HL-60/S4 (cell line): ENCODE data around the gene PHF14.

ENCODE experiments used
- in situ Hi-C: fragments of 300-500 bp; cut with MboI; formaldehyde crosslinking; loops from 2 replicates; pipeline ENCODE4 v1.14.3; 2022; ENCODE audit warnings: low sequenced_read_pairs

PHF14 gene

DNA sequence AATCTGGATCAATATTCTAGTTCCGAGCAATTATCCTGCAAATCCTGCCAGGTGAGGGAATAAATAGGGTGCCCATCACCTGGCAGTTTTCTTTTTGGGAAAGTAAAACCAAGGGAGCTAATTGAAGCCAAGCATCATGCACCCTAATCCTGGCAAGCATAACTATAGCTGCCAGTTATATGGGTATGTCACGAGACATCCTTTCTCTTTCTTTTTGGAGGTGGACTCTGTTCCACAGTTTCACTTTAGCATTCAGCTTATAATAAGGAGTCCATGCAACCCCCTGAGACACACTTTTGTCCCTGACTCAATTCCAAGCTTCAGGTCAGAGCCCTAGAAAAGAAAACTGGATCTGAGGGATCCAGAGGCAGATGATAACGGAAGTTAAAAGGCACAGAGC, 222.5 kb downstream of the PHF14 start:
- in situ Hi-C loops, result no loop called here

DNA sequence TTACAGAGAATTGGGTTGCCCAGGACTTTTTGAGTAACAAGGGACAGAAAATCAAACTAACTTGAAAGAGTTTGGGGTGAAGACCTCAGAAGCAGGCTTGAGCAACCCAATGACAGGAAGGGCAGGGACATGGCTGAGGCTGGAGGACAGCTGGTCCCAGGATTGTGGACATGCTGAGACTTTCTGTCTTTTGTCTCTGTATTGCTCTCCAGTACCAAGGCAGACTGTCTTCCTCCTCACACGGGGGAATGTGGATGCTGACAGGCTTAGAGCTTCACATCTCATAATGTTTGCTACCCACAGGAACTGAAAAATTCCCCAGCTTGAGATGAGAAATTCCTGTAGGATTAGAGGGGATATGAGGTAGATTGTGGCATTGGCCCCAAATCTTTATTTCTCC, 229.6 kb downstream of the PHF14 start:
- in situ Hi-C loops, result no loop called here

DNA sequence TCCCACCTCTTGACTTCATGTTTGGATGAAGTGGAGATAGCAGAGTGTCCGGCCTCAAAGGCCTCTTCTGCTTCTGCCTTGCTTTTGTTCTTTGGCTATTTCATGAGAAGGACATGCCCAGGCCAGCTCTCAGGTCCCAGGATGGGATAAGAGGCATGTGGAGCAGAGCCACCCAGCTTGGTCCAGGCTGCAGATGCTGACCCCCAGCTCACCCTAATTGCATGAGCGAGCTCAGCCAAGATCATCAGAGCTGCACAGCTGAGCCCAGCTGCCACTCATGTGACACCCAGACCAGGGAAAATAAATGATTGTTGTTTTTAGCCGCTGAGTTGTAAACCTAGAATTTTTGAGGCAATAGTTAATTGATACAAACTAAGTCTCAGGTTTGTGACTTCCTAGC, 230.0 kb downstream of the PHF14 start:
- in situ Hi-C loops, result no loop called here

DNA sequence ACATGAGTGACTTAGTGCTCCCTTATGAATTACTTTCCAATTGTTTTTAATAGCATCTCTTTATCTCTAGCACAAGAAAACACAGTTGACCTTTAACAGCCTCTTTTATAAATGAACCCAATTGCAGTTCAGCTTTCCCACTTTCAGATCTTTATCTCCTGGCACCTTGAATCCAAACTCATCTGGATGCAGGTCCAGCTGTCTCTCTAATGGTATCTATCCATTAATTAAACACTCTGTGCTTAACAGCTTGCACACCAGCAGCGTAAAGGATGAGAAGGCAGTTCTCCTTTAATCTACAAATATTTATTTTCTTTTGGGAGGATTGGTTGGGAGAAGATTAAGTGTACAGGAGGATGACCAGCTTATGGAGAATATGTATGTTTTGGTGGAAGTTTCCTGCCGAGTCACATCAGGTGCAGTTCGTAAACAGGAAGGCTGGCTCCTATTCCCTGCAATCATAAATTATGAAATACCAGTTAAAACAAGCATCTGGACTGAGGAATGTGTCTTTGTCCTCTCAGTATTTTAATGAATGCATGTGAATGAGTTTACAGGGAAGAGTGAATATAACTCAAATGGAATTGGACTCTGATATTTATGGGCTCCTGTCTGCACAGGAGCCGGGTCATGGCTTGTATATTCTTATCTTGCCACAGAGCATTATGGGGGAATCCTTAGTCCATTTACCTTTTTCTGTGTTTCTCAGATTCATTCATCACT, 232.7 kb downstream of the PHF14 start:
- in situ Hi-C loops, result no loop called here

DNA sequence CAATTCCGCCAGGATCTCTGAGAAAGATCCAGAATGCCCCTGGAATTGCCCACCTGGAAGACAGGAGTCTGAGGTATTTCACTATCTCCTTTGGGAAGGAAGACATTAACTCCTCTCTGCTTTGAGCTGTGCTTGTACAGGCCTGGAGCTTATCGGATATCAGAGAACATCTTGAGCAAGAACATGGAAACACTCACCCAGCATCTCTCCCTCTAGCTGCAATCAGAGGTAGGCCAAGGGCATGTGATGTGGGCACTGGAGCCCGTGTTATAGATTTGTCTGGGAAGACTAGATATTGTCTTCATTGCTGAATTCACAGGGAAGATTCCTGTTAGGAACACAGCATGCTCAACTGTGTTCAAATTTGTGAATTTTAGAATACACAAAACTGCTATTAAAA, 233.9 kb downstream of the PHF14 start:
- in situ Hi-C loops, result no loop called here

DNA sequence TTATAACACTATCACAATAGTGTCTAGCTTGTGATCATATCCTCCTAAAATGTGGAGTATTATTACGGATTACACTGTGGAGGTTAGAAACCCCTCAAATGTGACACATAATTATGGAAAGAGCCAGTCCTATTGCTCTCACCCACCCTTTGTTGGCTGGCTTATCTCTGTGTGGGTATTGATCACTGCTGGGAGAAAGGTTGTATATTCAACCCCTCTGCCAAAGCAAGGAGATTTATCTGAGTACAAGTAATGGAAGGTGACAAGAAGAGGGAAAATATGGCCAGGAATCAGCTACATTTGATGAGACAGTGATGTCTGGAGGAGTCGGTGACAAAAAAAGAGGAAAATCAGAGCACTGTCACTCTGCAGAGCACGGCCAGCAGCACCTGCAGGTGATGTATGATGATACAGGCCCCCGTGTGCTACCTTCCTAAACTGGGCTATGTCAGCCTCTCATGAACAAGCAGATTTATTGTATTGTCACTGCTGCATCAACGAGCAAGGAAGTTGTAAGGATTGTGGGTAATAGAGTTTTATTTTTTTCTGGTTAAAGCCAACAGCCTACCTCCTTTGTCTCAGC, 235.3 kb downstream of the PHF14 start:
- in situ Hi-C loops, result no loop called here

DNA sequence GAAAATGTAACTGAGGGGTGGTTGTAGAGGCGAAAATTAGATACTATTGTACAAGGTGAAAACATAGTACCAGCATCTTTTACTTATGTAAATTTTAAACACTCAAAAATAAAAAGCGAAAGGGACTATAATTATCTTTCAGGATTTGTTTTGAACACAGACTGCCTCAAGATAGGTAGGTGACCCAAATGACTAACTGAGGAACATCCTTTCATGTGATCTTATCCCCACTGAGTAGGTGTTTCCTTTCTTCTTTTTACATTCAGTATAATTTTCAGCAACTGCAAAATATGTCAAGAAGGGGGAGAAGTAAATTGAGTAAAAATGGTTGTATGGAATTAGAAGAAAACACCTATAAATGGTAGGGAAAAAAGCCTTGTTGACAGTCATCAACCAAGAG, 236.7 kb downstream of the PHF14 start:
- in situ Hi-C loops, result no loop called here

DNA sequence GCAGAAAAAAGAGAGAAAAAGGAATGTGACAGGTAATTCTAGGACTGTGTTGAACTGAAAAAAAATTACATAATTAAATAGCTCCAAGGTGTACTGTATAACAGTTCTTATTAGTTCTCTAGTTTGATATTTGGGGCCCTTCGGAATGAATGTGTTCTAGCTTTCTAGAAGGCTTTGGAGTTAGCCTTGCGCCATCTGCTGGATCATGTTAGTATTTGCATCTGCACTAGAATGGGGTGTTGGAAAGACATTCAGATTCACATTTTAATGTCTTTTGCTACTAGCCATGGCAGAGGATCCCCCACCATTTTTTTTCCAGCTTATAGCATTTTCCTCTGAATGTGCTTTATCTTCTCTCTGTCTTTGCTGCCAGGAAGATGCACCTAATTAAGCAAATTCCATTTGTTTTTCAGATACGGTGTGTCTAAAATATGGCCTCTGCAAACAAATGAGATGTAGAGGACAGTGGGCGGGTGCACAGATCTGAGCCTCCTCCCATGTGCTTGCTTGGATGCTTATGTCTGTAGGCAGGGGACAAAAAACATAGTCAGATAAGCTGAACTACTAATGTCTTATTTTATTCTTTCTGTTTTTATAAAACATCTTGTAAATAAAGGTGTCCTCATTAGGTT, 238.5 kb downstream of the PHF14 start:
- in situ Hi-C loops, result no loop called here

DNA sequence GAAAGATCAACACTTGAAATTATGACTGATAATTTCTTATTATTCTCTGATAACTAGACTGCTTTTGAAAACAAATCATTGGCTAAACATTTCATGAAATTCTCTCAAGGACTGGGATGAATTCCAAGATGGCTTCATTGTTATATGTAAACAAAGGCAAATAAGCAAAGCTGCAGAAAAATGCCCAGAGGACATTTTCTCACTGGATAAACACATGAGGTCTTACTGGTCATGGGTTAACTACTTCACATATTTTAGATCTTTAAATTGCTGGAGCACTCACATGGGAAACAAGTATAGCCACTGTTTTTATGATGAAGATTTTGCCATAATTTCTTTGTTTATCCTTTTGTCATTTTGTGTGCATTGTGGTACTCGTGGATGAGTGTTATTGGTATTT, 239.1 kb downstream of the PHF14 start:
- in situ Hi-C loops, result no loop called here

DNA sequence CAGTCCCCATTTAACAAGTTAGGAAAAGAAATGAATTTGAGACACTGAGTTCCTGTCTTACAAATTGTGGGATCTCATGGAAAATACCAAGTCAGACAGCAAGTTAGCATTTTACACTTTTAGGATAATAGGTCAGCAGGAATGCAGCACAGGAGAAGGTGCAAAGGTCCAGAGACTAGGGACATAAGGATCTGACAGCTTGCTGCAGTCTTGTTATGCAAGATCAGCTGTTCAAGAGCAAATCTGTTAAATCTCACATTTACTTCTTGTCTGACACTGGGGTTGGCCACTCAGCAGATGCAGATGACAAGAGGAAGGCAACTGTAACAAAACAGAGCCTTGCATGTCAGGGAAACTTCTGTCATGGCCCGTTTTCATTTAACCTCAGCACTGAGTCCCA, 239.6 kb downstream of the PHF14 start:
- in situ Hi-C loops, result no loop called here

DNA sequence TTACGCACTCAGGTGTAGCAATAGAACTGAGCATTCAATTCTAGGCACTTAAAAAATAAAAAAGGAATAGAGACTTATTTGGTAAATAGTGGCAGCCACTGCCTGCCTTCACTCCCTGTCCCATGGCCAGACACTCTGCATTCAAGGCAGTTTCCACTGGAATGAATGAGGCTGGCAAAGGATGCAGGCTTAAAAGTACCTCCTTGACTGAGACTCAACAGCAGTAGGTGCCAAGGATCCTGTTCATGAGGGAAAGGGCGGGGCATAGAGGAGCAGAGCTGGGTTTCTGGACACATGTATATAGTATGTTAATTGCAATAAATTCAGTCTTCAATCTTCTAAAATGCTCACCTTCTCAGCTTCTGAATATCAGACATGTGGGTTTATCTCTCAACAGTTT, 242.6 kb downstream of the PHF14 start:
- in situ Hi-C loops, result no loop called here

DNA sequence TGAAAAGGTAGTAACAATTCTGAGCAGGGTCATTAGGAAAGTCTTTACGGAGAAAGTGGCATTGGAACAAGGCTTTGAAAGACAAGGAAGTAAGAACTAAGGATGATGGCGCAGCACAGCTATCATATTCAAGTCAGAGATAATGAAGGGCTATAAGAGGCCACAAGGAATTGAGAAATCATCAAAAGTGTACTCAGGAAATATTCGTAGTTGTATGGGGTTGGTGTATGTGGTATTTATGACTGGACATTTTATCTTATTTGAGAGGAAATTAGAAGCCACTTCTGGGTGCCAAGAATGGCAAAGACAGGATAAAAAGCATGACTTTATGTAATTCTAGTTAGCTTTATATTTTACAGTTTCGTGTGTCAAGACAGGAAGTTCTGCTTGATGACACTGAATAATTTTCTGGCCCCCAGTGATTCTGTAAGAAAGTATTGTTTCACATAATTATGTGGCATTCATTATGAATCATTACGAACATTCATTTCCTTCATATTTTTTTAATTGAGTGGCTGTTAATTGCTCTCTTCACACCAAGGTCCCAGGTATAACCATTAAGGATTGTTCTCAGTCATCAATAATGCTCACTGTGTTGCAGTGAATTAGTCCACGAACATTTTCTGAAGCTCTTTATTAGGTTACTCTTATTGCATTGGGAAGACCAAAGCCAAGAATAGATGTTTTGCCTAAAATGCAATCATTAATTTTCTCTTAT, 244.3 kb downstream of the PHF14 start:
- in situ Hi-C loops, result no loop called here
